ENCODE data around the gene INSYN2A. TPM values are rescaled to one million over a fixed set of nuclear protein-coding genes. Genes with fewer than 3 reads are reported as not detected.

INSYN2A gene
- total and polyA plus RNA-seq, 10 of the 15 experiments (the other 5 are each of a cell fraction or from before 2014, with no cell fraction given), result not detected

DNA sequence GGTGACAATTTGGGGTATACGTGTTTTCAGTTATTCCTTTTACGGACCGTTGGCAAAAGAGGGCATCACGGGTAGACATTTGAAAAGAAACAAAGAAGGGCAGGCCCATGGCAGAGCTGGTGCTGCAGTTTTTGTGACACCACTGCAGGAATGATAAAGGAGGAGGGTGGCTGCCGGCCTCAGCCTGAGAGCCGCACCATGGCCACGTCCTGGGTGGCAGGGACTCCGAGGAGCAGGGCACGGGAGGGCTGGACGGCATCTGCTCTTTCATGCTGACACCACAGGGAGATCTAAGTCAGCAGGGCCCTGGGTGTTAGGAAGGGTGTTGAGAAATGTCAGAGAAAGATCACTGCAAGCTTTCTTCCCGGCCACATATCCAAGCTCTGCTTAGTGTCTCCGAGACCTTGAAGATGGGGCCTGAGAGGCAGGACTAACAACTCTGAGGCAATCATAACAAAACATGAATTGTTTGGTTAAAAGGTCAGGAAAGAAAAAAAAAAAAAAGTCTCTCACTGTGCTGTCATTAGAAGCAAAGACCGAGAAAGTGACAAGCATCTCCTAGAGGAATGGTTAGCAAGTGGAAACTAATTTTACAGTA lies 36.6 kb downstream of the INSYN2A start (continued):
- TF ChIP-seq, protein P1, sequence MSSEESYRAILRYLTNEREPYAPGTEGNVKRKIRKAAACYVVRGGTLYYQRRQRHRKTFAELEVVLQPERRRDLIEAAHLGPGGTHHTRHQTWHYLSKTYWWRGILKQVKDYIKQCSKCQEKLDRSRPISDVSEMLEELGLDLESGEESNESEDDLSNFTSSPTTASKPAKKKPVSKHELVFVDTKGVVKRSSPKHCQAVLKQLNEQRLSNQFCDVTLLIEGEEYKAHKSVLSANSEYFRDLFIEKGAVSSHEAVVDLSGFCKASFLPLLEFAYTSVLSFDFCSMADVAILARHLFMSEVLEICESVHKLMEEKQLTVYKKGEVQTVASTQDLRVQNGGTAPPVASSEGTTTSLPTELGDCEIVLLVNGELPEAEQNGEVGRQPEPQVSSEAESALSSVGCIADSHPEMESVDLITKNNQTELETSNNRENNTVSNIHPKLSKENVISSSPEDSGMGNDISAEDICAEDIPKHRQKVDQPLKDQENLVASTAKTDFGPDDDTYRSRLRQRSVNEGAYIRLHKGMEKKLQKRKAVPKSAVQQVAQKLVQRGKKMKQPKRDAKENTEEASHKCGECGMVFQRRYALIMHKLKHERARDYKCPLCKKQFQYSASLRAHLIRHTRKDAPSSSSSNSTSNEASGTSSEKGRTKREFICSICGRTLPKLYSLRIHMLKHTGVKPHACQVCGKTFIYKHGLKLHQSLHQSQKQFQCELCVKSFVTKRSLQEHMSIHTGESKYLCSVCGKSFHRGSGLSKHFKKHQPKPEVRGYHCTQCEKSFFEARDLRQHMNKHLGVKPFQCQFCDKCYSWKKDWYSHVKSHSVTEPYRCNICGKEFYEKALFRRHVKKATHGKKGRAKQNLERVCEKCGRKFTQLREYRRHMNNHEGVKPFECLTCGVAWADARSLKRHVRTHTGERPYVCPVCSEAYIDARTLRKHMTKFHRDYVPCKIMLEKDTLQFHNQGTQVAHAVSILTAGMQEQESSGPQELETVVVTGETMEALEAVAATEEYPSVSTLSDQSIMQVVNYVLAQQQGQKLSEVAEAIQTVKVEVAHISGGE (CRISPR knock-in tag; IDR thresholded peaks at IDR 0.05), result no peak
- TF ChIP-seq, protein P2, sequence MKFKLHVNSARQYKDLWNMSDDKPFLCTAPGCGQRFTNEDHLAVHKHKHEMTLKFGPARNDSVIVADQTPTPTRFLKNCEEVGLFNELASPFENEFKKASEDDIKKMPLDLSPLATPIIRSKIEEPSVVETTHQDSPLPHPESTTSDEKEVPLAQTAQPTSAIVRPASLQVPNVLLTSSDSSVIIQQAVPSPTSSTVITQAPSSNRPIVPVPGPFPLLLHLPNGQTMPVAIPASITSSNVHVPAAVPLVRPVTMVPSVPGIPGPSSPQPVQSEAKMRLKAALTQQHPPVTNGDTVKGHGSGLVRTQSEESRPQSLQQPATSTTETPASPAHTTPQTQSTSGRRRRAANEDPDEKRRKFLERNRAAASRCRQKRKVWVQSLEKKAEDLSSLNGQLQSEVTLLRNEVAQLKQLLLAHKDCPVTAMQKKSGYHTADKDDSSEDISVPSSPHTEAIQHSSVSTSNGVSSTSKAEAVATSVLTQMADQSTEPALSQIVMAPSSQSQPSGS (IDR thresholded peaks at IDR 0.05; ENCODE audit: low read length), result no peak
- TF ChIP-seq, protein P3, sequence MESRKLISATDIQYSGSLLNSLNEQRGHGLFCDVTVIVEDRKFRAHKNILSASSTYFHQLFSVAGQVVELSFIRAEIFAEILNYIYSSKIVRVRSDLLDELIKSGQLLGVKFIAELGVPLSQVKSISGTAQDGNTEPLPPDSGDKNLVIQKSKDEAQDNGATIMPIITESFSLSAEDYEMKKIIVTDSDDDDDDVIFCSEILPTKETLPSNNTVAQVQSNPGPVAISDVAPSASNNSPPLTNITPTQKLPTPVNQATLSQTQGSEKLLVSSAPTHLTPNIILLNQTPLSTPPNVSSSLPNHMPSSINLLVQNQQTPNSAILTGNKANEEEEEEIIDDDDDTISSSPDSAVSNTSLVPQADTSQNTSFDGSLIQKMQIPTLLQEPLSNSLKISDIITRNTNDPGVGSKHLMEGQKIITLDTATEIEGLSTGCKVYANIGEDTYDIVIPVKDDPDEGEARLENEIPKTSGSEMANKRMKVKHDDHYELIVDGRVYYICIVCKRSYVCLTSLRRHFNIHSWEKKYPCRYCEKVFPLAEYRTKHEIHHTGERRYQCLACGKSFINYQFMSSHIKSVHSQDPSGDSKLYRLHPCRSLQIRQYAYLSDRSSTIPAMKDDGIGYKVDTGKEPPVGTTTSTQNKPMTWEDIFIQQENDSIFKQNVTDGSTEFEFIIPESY (IDR thresholded peaks at IDR 0.05), result no peak
- TF ChIP-seq PAX8 (IDR thresholded peaks at IDR 0.05) (no peak), EP300 (IDR thresholded peaks at IDR 0.05; ENCODE audit: borderline replicate concordance in 1 of 2, control insufficient read depth in 1 of 2, low read depth in 2 of 2, low read length in 2 of 2) (no peak), ZBED1 (IDR thresholded peaks at IDR 0.05; ENCODE audit: borderline replicate concordance) (no peak), KLF5 (IDR thresholded peaks at IDR 0.05; ENCODE audit: partially characterized antibody) (no peak)
- TF ChIP-seq, protein P4, sequence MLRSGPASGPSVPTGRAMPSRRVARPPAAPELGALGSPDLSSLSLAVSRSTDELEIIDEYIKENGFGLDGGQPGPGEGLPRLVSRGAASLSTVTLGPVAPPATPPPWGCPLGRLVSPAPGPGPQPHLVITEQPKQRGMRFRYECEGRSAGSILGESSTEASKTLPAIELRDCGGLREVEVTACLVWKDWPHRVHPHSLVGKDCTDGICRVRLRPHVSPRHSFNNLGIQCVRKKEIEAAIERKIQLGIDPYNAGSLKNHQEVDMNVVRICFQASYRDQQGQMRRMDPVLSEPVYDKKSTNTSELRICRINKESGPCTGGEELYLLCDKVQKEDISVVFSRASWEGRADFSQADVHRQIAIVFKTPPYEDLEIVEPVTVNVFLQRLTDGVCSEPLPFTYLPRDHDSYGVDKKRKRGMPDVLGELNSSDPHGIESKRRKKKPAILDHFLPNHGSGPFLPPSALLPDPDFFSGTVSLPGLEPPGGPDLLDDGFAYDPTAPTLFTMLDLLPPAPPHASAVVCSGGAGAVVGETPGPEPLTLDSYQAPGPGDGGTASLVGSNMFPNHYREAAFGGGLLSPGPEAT (IDR thresholded peaks at IDR 0.05; ENCODE audit: low read depth), result no peak

Data from GM12878 (cell line).